Spleen (tissue), 11 donors: ENCODE results near the gene FREM3. TPM values are rescaled to one million over a fixed set of nuclear protein-coding genes. Genes with fewer than 3 reads are reported as not detected.

Experiments used
- DNase-seq: peaks from one replicate; pipeline ENCODE4 v3.0.0-alpha.2; 2020
- H3K27ac ChIP-seq, 8 donors: fragments of 200-600 bp; sonication (generic) in 7 of 8; 1 replicate in 4 of 8; 2 replicates in 4 of 8; pipeline versions ENCODE4 v1.5.0 to v1.8.0; 2016 to 2021; ENCODE audit warnings: inconsistent platforms in 4 of 8, mild to moderate bottlenecking in 4 of 8, moderate library complexity in 1 of 8
- H3K27me3 ChIP-seq, 7 donors: fragments of 200-600 bp; sonication (generic) in 6 of 7; replicated peaks in 1 of 7; 1 replicate in 4 of 7; 2 replicates in 3 of 7; pipeline versions ENCODE4 v1.5.0 to v1.8.0; 2016 to 2021; ENCODE audit warnings: inconsistent platforms in 3 of 7, mild to moderate bottlenecking in 1 of 7
- H3K36me3 ChIP-seq, 6 donors: fragments of 200-600 bp; sonication (generic) in 5 of 6; 1 replicate in 4 of 6; 2 replicates in 2 of 6; pipeline versions ENCODE4 v1.5.0 to v1.8.0; 2016 to 2021; ENCODE audit warnings: inconsistent platforms in 2 of 6
- H3K4me1 ChIP-seq, 6 donors: fragments of 200-600 bp; sonication (generic) in 5 of 6; 1 replicate in 3 of 6; 2 replicates in 3 of 6; pipeline versions ENCODE4 v1.5.0 to v1.8.0; 2016 to 2021; ENCODE audit warnings: inconsistent platforms in 3 of 6
- H3K4me3 ChIP-seq, 8 donors: fragments of 200-600 bp; sonication (generic) in 7 of 8; 1 replicate in 4 of 8; 2 replicates in 4 of 8; pipeline versions ENCODE4 v1.5.0 to v1.8.0; 2016 to 2021; ENCODE audit warnings: inconsistent platforms in 4 of 8, mild to moderate bottlenecking in 4 of 8, moderate library complexity in 2 of 8
- H3K9me3 ChIP-seq, 8 donors: fragments of 200-600 bp; sonication (generic) in 7 of 8; 1 replicate in 4 of 8; 2 replicates in 4 of 8; pipeline versions ENCODE4 v1.5.0 to v1.8.0; 2016 to 2021; ENCODE audit warnings: inconsistent platforms in 4 of 8
- CTCF ChIP-seq, 11 experiments: fragments of 200-600 bp in 7 of 11; fragments of 450-650 bp in 4 of 11; sonication (generic) in 4 of 11; IDR thresholded peaks in 8 of 11; conservative IDR thresholded peaks in 3 of 11; 1 replicate in 7 of 11; 2 replicates in 4 of 11; pipeline versions ENCODE4 v1.4.0 to v1.8.0; 2016 to 2021; ENCODE audit warnings: antibody characterized with exemption in 11 of 11, inconsistent platforms in 4 of 11, mild to moderate bottlenecking in 1 of 11
- POLR2A ChIP-seq, 3 donors: fragments of 450-650 bp; IDR thresholded peaks; one replicate each; pipeline ENCODE4 v1.5.1; 2017; ENCODE audit warnings: antibody characterized with exemption in 3 of 3, mild to moderate bottlenecking in 1 of 3
- POLR2AphosphoS5 ChIP-seq, 3 donors: sonication (generic); formaldehyde crosslinking; IDR thresholded peaks; one replicate each; pipeline ENCODE4 v1.5.1; 2017; ENCODE audit warnings: antibody characterized with exemption in 3 of 3
- WGBS, 5 donors: extraction: QIAGEN DNeasy Blood & Tissue Kit in 3 of 5; methylation state at CpG; one replicate each; pipeline versions ENCODE4 v1.1.5 to v1.1.7; 2013 to 2018; 5-methylcytosine and 5-hydroxymethylcytosine counted together
- intact Hi-C: fragments of 100-400 bp; cut with DNase I; formaldehyde crosslinking; loops from one replicate; pipeline ENCODE4 v1.15.0; 2023; ENCODE audit warnings: low total_unique reads
- polyA plus RNA-seq, 3 donors: library from polyadenylated mRNA; stranded (reverse); fragments of 200-250 nt; gene quantifications; one replicate each; pipeline ENCODE4 v1.2.1, GENCODE V29; 2013
- total RNA-seq, 7 donors: library from RNA; depleted of rRNA in 3 of 7; stranded (reverse); fragments of >200 nt in 3 of 7; fragmentation: NEBNext Ultra II Directional in 4 of 7; extraction: Animal tissue kit (Norgen Biotek cat#: 25700) in 4 of 7; gene quantifications; one replicate each; pipeline versions ENCODE4 v1.1.0 to v1.2.1, GENCODE V29; 2016 to 2021
- donor health status: healthy with polysubstance abuse.
- donor health status: DM: no; HTN: no; CAD: no; lungs with moderate emphysema.
- donor health status: DM: no; HTN: no; CAD: no.
- donor health status: Bipolar disorder and iron deficiency.
- donor health status: healthy.
- donor health status: DM: no; HTN: no; CAD: no.
- donor health status: DM: yes; HTN: yes; CAD: no.

Gene FREM3
- total and polyA plus RNA-seq, 10 donors, result not detected

- Histone ChIP-seq H3K9me3 (peaks cover 0 to 2% (median 0%) of the 10 kb centered on the region in 8 donors), H3K4me1 (no peaks in the 10 kb centered on the region), H3K36me3 (no peaks in the 10 kb centered on the region), H3K27ac (no peak overlapping the region), H3K27me3 (no peaks in the 10 kb centered on the region), H3K4me3 (no peak overlapping the region)
- DNase-seq, result no peak
- intact Hi-C loops, result no loop called here
- TF ChIP-seq CTCF (IDR thresholded peaks at IDR 0.05 in 8 of 11, conservative IDR thresholded peaks at IDR 0.05 in 3 of 11), result no peak
- TF ChIP-seq POLR2A (IDR thresholded peaks at IDR 0.05), result no peak
- no peak for TF ChIP-seq POLR2AphosphoS5 (IDR thresholded peaks at IDR 0.05)
These were observed 101.7 kb downstream of the FREM3 start for GRCh38 chr4:143598816-143599215.

- TF ChIP-seq CTCF (IDR thresholded peaks at IDR 0.05 in 8 of 11, conservative IDR thresholded peaks at IDR 0.05 in 3 of 11), result no peak
- no peak for TF ChIP-seq POLR2A (IDR thresholded peaks at IDR 0.05)
- TF ChIP-seq POLR2AphosphoS5 (IDR thresholded peaks at IDR 0.05), result no peak
- Histone ChIP-seq H3K27me3 (no peaks in the 10 kb centered on the region), H3K27ac (no peak overlapping the region), H3K9me3 (peaks cover 0 to 5% (median 0%) of the 10 kb centered on the region in 8 donors), H3K4me1 (no peaks in the 10 kb centered on the region), H3K36me3 (no peaks in the 10 kb centered on the region), H3K4me3 (no peak overlapping the region)
- 90 to 99% (median 94%) methylated on average over 3 of the region's 3 CpGs for WGBS, 5 donors
- intact Hi-C loops, result no loop called here
- no peak for DNase-seq
These were observed 103.2 kb downstream of the FREM3 start for GRCh38 chr4:143597276-143597675.

- no peak for TF ChIP-seq CTCF (IDR thresholded peaks at IDR 0.05 in 8 of 11, conservative IDR thresholded peaks at IDR 0.05 in 3 of 11)
- no peak for TF ChIP-seq POLR2AphosphoS5 (IDR thresholded peaks at IDR 0.05)
- no peak for TF ChIP-seq POLR2A (IDR thresholded peaks at IDR 0.05)
- no peak overlapping the region for H3K27ac ChIP-seq
- H3K4me1 ChIP-seq, result no peaks in the 10 kb centered on the region
- H3K27me3 ChIP-seq, result no peaks in the 10 kb centered on the region
- H3K36me3 ChIP-seq, result no peaks in the 10 kb centered on the region
- DNase-seq, result no peak
- peaks cover 0 to 18% (median 12%) of the 10 kb centered on the region in 8 donors for H3K9me3 ChIP-seq
- intact Hi-C loops, result no loop called here
- H3K4me3 ChIP-seq, result no peak overlapping the region
These were observed 112.8 kb downstream of the FREM3 start for GRCh38 chr4:143587703-143588102.

- Histone ChIP-seq H3K4me1 (no peaks in the 10 kb centered on the region), H3K4me3 (no peak overlapping the region), H3K27ac (no peak overlapping the region), H3K9me3 (peaks cover 0 to 22% (median 12%) of the 10 kb centered on the region in 8 donors), H3K36me3 (no peaks in the 10 kb centered on the region), H3K27me3 (no peaks in the 10 kb centered on the region)
- DNase-seq, result no peak
- intact Hi-C loops, result no loop called here
- TF ChIP-seq POLR2AphosphoS5 (IDR thresholded peaks at IDR 0.05), result no peak
- no peak for TF ChIP-seq CTCF (IDR thresholded peaks at IDR 0.05 in 8 of 11, conservative IDR thresholded peaks at IDR 0.05 in 3 of 11)
- no peak for TF ChIP-seq POLR2A (IDR thresholded peaks at IDR 0.05)
These were observed 114.4 kb downstream of the FREM3 start for GRCh38 chr4:143586080-143586479.
